ENCODE data around the gene ABTB1.

ABTB1 gene

DNA sequence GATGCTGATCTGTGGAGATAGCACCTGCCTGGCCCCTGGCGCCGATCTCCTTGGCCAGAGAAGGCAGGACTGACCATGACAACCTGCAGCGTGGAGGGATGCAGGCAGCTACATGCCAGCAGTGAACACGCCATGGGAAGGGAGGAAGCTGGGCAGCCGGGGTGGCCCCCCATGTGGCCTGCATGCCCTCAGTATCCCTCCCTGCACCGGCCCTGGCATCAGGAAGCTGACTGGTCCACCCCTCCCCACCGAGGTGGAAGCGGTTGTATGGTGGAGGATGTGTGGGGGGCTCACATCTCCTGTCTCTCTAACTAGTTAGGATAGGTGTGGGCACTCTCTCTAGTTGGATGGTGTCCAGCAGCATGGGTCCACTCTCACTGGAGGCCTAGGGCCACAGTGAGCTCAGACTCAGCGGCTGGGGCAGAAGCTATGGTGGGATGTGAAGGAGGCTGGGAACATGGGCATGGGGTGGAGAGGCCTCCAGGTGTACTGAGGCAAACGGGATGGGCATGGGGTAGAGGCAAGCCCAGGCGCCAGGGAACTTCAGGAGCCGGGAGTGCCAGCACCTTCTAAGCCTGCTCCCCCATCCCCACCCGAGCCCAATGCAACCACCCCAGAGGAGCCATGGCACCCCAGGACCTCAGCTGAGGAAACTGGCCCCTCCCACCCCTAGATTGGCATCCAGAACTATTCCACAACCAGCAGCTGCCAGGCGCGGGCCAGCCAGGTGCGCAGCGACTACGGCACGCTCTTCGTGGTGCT lies 1.8 kb upstream of the ABTB1 start:
- H3K9me3 ChIP-seq, result no peaks in the 10 kb centered on the region

DNA sequence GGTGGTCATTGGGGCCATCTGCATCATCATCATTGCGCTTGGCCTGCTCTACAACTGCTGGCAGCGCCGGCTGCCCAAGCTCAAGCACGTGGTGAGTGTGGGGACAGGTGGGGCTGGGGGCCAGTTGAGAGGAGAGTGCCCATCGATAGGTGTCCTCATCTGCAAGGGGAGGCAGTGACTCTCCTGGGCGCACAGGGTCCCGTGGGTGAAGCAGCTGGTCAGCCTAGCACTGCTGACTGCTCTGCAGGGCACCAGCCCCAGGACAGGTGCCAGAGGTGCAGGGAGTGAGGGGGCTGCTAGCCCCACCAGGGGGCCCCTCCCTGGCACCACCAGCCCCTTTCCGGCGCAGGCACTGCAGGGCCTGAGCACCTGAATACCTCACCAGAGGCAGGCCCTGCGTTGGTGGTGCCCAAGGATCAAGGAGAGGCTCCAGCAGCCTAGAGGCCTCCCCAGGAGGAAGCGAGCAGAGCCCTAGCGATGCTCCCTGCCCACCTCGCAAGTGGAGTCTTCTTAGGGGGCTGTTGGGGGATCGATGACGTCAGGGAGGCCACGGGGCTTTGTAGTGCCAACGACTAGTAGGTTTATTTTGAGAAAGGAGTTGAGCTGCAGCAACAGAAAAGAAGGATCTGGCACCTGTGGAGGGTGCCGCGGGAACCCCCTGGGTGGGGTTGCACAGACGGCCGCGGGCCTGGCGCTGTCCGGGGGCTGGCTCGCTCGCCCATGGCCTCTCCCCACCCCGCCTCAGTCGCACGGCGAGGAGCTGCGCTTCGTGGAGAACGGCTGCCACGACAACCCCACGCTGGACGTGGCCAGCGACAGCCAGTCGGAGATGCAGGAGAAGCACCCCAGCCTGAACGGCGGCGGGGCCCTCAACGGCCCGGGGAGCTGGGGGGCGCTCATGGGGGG lies 976 bp upstream of the ABTB1 start:
- peaks cover 3% of the 10 kb centered on the region; the same call in 1 of the 2 replicates for H3K4me1 ChIP-seq
- no peak for DNase-seq
- TF ChIP-seq, protein P1, sequence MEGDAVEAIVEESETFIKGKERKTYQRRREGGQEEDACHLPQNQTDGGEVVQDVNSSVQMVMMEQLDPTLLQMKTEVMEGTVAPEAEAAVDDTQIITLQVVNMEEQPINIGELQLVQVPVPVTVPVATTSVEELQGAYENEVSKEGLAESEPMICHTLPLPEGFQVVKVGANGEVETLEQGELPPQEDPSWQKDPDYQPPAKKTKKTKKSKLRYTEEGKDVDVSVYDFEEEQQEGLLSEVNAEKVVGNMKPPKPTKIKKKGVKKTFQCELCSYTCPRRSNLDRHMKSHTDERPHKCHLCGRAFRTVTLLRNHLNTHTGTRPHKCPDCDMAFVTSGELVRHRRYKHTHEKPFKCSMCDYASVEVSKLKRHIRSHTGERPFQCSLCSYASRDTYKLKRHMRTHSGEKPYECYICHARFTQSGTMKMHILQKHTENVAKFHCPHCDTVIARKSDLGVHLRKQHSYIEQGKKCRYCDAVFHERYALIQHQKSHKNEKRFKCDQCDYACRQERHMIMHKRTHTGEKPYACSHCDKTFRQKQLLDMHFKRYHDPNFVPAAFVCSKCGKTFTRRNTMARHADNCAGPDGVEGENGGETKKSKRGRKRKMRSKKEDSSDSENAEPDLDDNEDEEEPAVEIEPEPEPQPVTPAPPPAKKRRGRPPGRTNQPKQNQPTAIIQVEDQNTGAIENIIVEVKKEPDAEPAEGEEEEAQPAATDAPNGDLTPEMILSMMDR (IDR thresholded peaks at IDR 0.05; ENCODE audit: low read depth, low read length), result no peak
- H3K27me3 ChIP-seq, result no peaks in the 10 kb centered on the region
- H3K4me3 ChIP-seq (ENCODE audit: low read depth, low read length), result peak overlapping the region; percentile 56
- no peaks in the 10 kb centered on the region for H3K9me3 ChIP-seq
- no peaks in the 10 kb centered on the region; the same call in 1 of the 2 replicates for H3K36me3 ChIP-seq

More for the DNA sequence above, 1.8 kb upstream of the ABTB1 start:
- Histone ChIP-seq H3K4me3 (ENCODE audit: low read depth, low read length) (no peak overlapping the region), H3K36me3 (no peaks in the 10 kb centered on the region; the same call in none of the 2 replicates), H3K27me3 (no peaks in the 10 kb centered on the region), H3K4me1 (peaks cover 3% of the 10 kb centered on the region; the same call in 1 of the 2 replicates)
- no peak for DNase-seq
- TF ChIP-seq, protein P1 (IDR thresholded peaks at IDR 0.05; ENCODE audit: low read depth, low read length), result no peak

DNA sequence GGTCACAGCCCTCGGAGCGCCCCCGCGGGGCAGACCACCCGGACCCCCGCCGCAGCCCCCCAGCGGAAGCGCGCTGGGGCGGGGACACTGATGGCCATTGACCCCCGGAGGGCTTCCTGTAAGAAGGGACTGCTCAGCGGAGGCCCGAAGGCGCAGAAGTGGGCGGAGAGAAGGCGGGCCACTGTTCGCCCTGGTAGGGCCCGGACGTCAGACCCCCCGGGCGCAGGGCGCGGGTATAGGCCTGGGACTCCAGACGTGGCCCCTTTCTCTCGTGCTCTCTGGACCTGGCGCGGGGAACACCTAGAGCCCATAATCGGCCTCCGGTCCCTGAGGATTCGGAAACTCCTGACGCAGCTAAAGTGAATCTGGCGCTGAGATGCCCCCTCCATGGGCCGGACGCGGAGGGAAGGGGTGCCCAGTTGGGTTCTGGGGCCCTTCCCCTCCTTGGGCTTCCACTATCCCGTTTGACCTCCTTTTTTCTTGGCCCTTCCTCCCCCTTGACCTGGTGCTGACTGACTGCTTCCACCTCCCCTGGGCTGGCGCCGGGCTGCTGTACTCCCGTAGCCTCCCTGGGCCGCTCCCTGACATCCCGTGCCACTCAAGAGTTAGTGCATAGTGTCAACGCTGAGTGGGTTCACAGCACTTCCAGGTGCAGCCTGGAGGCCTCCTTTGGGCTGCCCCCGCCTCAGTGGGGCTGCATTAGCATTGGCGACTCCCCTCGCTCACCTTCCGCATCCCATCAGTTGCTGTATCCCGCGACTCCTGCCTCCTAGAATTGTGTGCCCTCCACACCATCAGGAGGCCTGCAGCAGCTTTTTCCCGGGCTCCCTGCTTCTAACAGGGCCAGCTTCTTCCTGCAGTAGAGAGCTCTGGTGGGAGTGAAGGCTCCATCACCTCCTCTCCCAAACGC lies 694 bp downstream of the ABTB1 start:
- H3K9me3 ChIP-seq, result no peaks in the 10 kb centered on the region
- peak overlapping the region; percentile 68 for H3K4me3 ChIP-seq (ENCODE audit: low read depth, low read length)
- DNase-seq, result peak; percentile 70
- no peaks in the 10 kb centered on the region for H3K27me3 ChIP-seq
- H3K4me1 ChIP-seq, result peaks cover 3% of the 10 kb centered on the region; the same call in 1 of the 2 replicates
- no peaks in the 10 kb centered on the region; the same call in 1 of the 2 replicates for H3K36me3 ChIP-seq
- TF ChIP-seq, protein P1 (IDR thresholded peaks at IDR 0.05; ENCODE audit: low read depth, low read length), result no peak

DNA sequence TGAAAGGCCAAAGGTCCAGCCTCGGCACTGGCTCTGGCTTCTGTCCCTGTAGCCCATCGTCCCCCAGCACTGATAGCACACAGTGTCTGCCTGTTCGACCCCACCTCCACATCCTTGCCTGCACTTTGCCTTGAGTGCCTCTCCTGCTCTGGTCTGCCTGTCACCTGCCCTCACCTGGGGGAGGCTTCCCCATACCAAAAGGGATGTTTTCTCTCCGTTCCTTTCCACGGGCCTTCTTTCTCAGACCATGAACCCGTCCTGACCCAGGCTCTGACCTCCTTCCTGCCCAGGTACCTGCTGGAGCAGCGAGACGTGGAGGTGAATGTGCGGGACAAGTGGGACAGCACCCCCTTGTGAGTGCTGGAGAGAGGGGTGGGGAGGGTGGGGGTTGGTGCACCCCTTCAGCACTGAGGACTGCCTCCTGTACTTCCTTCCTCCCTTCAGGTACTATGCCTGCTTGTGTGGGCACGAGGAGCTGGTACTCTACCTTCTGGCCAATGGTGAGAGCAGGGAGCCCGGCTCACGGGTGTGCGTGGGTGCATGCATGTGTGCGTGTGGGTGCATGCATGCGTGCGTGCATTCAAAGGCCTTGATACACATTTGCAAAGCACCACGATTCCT lies 1.5 kb downstream of the ABTB1 start:
- Histone ChIP-seq H3K4me1 (peaks cover 3% of the 10 kb centered on the region; the same call in 1 of the 2 replicates), H3K36me3 (no peaks in the 10 kb centered on the region), H3K9me3 (no peaks in the 10 kb centered on the region), H3K27me3 (no peaks in the 10 kb centered on the region), H3K4me3 (ENCODE audit: low read depth, low read length) (peak overlapping the region; percentile 68; the same call in 1 of the 2 replicates)
- no peak for DNase-seq
- TF ChIP-seq, protein P1 (IDR thresholded peaks at IDR 0.05; ENCODE audit: low read depth, low read length), result no peak

DNA sequence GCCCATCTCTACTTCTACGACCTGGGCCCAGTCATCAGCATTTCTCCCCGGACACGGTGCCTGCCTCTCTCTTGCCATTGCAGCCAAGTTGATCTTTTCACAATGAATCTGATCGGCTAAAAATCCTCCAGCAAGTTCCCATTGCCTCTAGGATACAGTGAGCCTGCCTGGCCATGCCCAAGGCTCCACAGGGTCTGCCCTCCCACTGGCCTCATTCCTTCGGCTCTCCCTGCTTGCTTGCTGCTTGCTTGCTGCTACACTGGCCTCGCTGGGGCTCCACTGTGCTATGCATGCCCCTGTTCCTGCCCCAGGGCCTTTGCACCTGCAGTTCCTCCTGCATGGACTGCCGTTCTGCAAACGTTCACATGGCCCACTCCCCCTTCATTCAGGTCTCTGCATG lies 2.0 kb downstream of the ABTB1 start:
- no peaks in the 10 kb centered on the region for H3K27me3 ChIP-seq
- H3K4me3 ChIP-seq (ENCODE audit: low read depth, low read length), result no peak overlapping the region
- peaks cover 3% of the 10 kb centered on the region; the same call in 1 of the 2 replicates for H3K4me1 ChIP-seq
- peak; percentile 3 for DNase-seq
- H3K9me3 ChIP-seq, result no peaks in the 10 kb centered on the region
- TF ChIP-seq, protein P1 (IDR thresholded peaks at IDR 0.05; ENCODE audit: low read depth, low read length), result no peak
- no peaks in the 10 kb centered on the region for H3K36me3 ChIP-seq
